ENCODE data around the gene ASTN1.

The ASTN1 gene

DNA sequence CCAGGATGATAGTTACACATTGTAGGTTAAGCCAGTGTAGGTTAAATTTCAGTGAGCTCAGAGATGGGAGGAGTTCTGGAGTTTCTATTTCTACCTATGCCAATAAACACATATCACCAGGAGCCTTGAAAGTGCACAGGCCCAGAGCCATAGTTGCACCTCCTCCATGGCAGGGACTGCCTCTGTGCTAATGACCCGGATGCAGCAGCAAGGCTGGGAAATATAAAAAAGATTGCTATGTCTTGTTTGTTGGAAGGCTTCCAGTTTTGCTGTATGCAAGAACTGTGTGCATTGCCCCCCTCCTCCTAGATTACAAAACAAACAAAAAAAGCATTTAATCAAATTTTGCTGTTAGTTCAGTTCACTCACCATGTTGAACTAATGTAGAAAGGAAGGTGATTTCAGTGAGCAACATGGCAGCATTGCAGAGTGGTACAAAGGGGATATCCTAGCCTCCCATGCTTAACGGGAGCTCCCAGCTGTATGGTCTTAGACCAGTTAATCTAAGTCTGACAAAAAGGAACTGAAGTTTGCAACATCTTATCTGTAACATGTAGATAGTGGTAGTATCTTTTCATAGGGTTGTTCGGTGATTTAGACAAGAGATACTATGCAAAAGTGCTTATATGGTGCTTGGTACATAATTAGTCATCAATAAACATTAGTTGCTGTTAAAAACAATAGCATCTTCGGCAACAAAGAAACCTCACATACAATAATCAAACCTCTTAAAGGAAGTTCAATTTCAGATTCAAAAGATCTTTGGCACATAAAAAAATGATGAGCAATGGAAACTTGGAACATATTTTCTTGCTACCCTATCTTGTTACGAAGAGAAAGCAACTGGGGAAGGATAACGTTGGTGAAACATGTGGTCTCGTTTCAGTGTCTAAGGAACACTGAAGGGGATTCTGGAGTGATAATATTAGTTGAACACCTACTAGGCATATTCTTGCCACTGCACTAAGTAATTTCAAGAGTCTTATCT is 309.5 kb downstream of the ASTN1 start:
- Histone ChIP-seq H3K4me3 (ENCODE audit: low read depth, low read length) (no peak overlapping the region), H3K27me3 (replicated peaks) (no peaks in the 10 kb centered on the region), H3K36me3 (replicated peaks) (no peaks in the 10 kb centered on the region), H3K27ac (no peak overlapping the region)
- no peak for DNase-seq
- TF ChIP-seq, protein P1, sequence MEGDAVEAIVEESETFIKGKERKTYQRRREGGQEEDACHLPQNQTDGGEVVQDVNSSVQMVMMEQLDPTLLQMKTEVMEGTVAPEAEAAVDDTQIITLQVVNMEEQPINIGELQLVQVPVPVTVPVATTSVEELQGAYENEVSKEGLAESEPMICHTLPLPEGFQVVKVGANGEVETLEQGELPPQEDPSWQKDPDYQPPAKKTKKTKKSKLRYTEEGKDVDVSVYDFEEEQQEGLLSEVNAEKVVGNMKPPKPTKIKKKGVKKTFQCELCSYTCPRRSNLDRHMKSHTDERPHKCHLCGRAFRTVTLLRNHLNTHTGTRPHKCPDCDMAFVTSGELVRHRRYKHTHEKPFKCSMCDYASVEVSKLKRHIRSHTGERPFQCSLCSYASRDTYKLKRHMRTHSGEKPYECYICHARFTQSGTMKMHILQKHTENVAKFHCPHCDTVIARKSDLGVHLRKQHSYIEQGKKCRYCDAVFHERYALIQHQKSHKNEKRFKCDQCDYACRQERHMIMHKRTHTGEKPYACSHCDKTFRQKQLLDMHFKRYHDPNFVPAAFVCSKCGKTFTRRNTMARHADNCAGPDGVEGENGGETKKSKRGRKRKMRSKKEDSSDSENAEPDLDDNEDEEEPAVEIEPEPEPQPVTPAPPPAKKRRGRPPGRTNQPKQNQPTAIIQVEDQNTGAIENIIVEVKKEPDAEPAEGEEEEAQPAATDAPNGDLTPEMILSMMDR (IDR thresholded peaks at IDR 0.05; ENCODE audit: low read depth, low read length, missing control alignments) = no peak
- in situ Hi-C loops (cut with HindIII; ENCODE audit: low pct_ligation_motif_present, low sequenced_read_pairs) = no loop called here

GRCh38 chr1:176854121-176854520 is 310.4 kb downstream of the ASTN1 start:
- H3K27me3 ChIP-seq (replicated peaks) = no peaks in the 10 kb centered on the region
- in situ Hi-C loops (cut with HindIII; ENCODE audit: low pct_ligation_motif_present, low sequenced_read_pairs) = no loop called here
- no peak for DNase-seq
- TF ChIP-seq, protein P1 (IDR thresholded peaks at IDR 0.05; ENCODE audit: low read depth, low read length, missing control alignments) = no peak
- no peak overlapping the region for H3K27ac ChIP-seq
- no peak overlapping the region for H3K4me3 ChIP-seq (ENCODE audit: low read depth, low read length)
- no peaks in the 10 kb centered on the region for H3K36me3 ChIP-seq (replicated peaks)

DNA sequence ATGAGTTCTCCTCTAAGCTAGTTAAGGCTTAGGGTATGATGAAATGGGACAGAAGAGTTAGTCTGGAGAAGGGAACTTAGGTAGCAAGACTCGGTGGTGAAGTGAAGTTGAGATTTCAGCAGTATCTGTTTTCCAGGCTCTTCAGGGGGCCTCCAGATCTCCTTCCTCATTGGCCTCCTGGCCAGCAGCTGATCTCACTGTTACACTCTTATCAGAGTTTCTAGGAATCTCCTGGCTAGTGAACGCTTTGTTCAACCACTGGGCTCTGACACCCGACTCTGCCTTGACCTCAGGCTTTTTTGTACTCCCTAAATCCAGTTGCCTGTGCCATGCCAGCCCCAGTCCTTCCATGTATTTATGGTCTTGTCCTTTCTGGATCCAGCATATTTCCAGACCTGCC is 311.0 kb downstream of the ASTN1 start:
- Histone ChIP-seq H3K27me3 (replicated peaks) (no peaks in the 10 kb centered on the region), H3K27ac (no peak overlapping the region), H3K36me3 (replicated peaks) (no peaks in the 10 kb centered on the region), H3K4me3 (ENCODE audit: low read depth, low read length) (no peak overlapping the region)
- TF ChIP-seq, protein P1 (IDR thresholded peaks at IDR 0.05; ENCODE audit: low read depth, low read length, missing control alignments) = no peak
- DNase-seq = no peak
- in situ Hi-C loops (cut with HindIII; ENCODE audit: low pct_ligation_motif_present, low sequenced_read_pairs) = no loop called here

DNA sequence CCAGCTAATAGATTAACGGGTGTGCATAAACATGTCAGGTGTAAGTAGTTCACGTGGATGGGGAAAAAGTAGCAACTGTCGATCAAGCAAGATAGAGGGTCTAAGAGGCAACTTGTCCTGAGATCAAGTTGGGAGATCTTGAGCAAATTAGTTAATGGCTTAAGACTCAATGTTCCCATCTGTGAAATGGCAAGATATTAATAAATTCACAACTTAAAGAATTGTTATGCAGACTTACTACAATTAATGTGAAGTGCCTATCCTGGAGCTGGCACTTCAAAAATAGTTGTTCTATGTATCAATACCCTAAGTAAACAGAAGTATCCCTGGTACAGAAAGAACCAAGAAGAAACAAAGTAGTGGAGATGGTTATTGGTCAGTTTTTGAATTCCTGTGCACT is 312.4 kb downstream of the ASTN1 start:
- DNase-seq = no peak
- in situ Hi-C loops (cut with HindIII; ENCODE audit: low pct_ligation_motif_present, low sequenced_read_pairs) = no loop called here

GRCh38 chr1:176850871-176851270 is 313.6 kb downstream of the ASTN1 start:
- TF ChIP-seq, protein P1 (IDR thresholded peaks at IDR 0.05; ENCODE audit: low read depth, low read length, missing control alignments) = no peak
- in situ Hi-C loops (cut with HindIII; ENCODE audit: low pct_ligation_motif_present, low sequenced_read_pairs) = no loop called here
- no peaks in the 10 kb centered on the region for H3K36me3 ChIP-seq (replicated peaks)
- H3K27ac ChIP-seq = no peak overlapping the region
- no peak for DNase-seq
- H3K4me3 ChIP-seq (ENCODE audit: low read depth, low read length) = no peak overlapping the region
- no peaks in the 10 kb centered on the region for H3K27me3 ChIP-seq (replicated peaks)

More for the DNA sequence above, 312.4 kb downstream of the ASTN1 start:
- H3K27ac ChIP-seq = no peak overlapping the region
- TF ChIP-seq, protein P1 (IDR thresholded peaks at IDR 0.05; ENCODE audit: low read depth, low read length, missing control alignments) = no peak
- no peaks in the 10 kb centered on the region for H3K27me3 ChIP-seq (replicated peaks)
- no peak overlapping the region for H3K4me3 ChIP-seq (ENCODE audit: low read depth, low read length)
- no peaks in the 10 kb centered on the region for H3K36me3 ChIP-seq (replicated peaks)

All from brain microvascular endothelial cell (primary cell).